Suprapubic skin (tissue), 4 donors: ENCODE measurements around the gene MEGF9. TPM values are rescaled to one million over a fixed set of nuclear protein-coding genes. Genes with fewer than 3 reads are reported as not detected.

Source experiments
- DNase-seq, 2 donors: peaks; one replicate each; pipeline ENCODE4 v3.0.0-alpha.2; 2019; ENCODE audit warnings: low spot score in 2 of 2
- H3K27ac ChIP-seq: fragments of 200-600 bp; sonication (generic); one replicate; pipeline ENCODE4 v1.5.1; 2019
- H3K27me3 ChIP-seq: fragments of 200-600 bp; sonication (generic); one replicate; pipeline ENCODE4 v1.5.1; 2019
- H3K36me3 ChIP-seq: fragments of 200-600 bp; sonication (generic); one replicate; pipeline ENCODE4 v1.5.1; 2019
- H3K4me1 ChIP-seq: fragments of 200-600 bp; sonication (generic); one replicate; pipeline ENCODE4 v1.5.1; 2019
- H3K4me3 ChIP-seq: fragments of 200-600 bp; sonication (generic); one replicate; pipeline ENCODE4 v1.5.1; 2019; ENCODE audit warnings: mild to moderate bottlenecking
- H3K9me3 ChIP-seq: fragments of 200-600 bp; sonication (generic); one replicate; pipeline ENCODE4 v1.5.1; 2019
- CTCF ChIP-seq, 2 donors: fragments of 200-600 bp in 1 of 2; fragments of 450-650 bp in 1 of 2; sonication (generic) in 1 of 2; IDR thresholded peaks; one replicate each; pipeline ENCODE4 v1.5.1; 2016 to 2019; ENCODE audit warnings: antibody characterized with exemption in 2 of 2, mild to moderate bottlenecking in 1 of 2, moderate library complexity in 1 of 2
- EP300 ChIP-seq: sonication (generic); formaldehyde crosslinking; IDR thresholded peaks from one replicate; pipeline ENCODE4 v1.6.1; 2017; ENCODE audit warnings: antibody characterized with exemption
- POLR2A ChIP-seq, 2 donors: fragments of 450-650 bp; IDR thresholded peaks; one replicate each; pipeline ENCODE4 v1.6.1; 2017; ENCODE audit warnings: antibody characterized with exemption in 2 of 2, mild to moderate bottlenecking in 2 of 2, moderate library complexity in 2 of 2
- POLR2AphosphoS5 ChIP-seq, 3 donors: sonication (generic); formaldehyde crosslinking; IDR thresholded peaks; one replicate each; pipeline ENCODE4 v1.6.1; 2017; ENCODE audit warnings: antibody characterized with exemption in 3 of 3
- WGBS: methylation state at CpG from one replicate; pipeline ENCODE4 v1.1.5; 2018; 5-methylcytosine and 5-hydroxymethylcytosine counted together
- total RNA-seq, 4 donors: library from RNA; depleted of rRNA; stranded (reverse); fragments of >200 nt; gene quantifications; one replicate each; pipeline ENCODE4 v1.1.0, GENCODE V29; 2016

The MEGF9 gene
- total RNA-seq, 4 donors from 2014 or later, result 33.6 to 58.1 (median 46.0) TPM

- Histone ChIP-seq H3K27me3 (no peaks in the 10 kb centered on the region), H3K4me1 (no peaks in the 10 kb centered on the region), H3K9me3 (no peaks in the 10 kb centered on the region), H3K4me3 (no peak overlapping the region), H3K36me3 (no peaks in the 10 kb centered on the region), H3K27ac (no peak overlapping the region)
- TF ChIP-seq CTCF (IDR thresholded peaks at IDR 0.05) (no peak), EP300 (no peak), POLR2A (IDR thresholded peaks at IDR 0.05) (no peak), POLR2AphosphoS5 (IDR thresholded peaks at IDR 0.05) (no peak)
- DNase-seq, result no peak
- WGBS, result 91% methylated on average over 6 of the region's 6 CpGs
These were observed 31.0 kb upstream of the MEGF9 start for GRCh38 chr9:120745278-120745677.

DNA sequence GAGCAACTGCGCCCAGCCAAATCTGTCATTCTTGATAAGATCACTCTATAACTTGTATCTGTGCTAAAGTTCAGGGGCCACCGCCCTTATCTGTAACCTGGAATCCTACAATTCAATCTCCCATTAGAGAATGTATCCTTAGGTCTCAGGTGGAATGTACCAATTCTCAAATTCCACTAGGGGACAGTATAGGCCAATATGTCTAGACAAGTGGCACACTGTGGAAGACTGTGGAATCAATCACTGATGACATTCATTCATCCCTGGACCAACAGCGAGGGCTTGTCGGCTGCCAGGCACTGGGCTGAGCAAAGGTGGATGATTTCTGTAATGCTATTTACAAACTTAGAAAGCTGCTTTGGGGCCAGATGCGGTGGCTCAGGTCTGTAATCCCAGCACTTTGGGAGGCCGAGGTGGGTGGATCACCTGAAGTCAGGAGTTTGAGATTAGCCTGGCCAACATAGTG is 28.7 kb upstream of the MEGF9 start:
- H3K4me3 ChIP-seq, result no peak overlapping the region
- no peaks in the 10 kb centered on the region for H3K4me1 ChIP-seq
- no peak overlapping the region for H3K27ac ChIP-seq
- DNase-seq, result no peak
- H3K36me3 ChIP-seq, result no peaks in the 10 kb centered on the region
- no peaks in the 10 kb centered on the region for H3K27me3 ChIP-seq
- WGBS, result 77% methylated on average over 6 of the region's 6 CpGs
- no peak for TF ChIP-seq POLR2AphosphoS5 (IDR thresholded peaks at IDR 0.05)
- TF ChIP-seq CTCF (IDR thresholded peaks at IDR 0.05), result peak in 1 of 2 donors; percentile 24
- H3K9me3 ChIP-seq, result no peaks in the 10 kb centered on the region

- no peaks in the 10 kb centered on the region for H3K9me3 ChIP-seq
- 95% methylated on average over 1 of the region's 1 CpG for WGBS
- TF ChIP-seq POLR2AphosphoS5 (IDR thresholded peaks at IDR 0.05), result no peak
- no peak for TF ChIP-seq CTCF (IDR thresholded peaks at IDR 0.05)
- no peak for TF ChIP-seq POLR2A (IDR thresholded peaks at IDR 0.05)
- TF ChIP-seq EP300, result no peak
- H3K27ac ChIP-seq, result no peak overlapping the region
- DNase-seq, result no peak
- H3K4me3 ChIP-seq, result no peak overlapping the region
- H3K4me1 ChIP-seq, result no peaks in the 10 kb centered on the region
- H3K36me3 ChIP-seq, result no peaks in the 10 kb centered on the region
- no peaks in the 10 kb centered on the region for H3K27me3 ChIP-seq
These were observed 27.4 kb upstream of the MEGF9 start for GRCh38 chr9:120741701-120742100.

DNA sequence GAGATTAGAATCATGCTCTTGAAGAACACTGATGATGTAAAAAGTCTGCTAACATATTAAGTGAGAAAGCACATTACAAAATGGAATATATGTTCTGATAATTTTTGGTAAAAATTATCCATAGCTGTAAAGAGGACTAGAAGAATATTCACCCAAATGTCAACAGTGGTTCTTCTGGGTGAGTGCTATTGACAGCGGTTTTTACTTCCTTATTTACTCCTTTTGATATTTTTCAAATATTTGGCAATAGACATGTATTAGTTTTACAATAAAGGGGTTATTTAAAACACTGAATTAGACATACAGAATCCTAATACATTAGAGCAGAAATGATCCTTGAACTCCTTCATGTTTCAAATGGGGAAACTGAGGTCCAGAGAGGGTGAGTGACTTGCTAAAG is 26.9 kb upstream of the MEGF9 start:
- H3K9me3 ChIP-seq, result no peaks in the 10 kb centered on the region
- H3K27ac ChIP-seq, result no peak overlapping the region
- WGBS, result 75% methylated on average over 1 of the region's 1 CpG
- TF ChIP-seq CTCF (IDR thresholded peaks at IDR 0.05) (no peak), POLR2AphosphoS5 (IDR thresholded peaks at IDR 0.05) (no peak), POLR2A (IDR thresholded peaks at IDR 0.05) (no peak), EP300 (no peak)
- H3K36me3 ChIP-seq, result no peaks in the 10 kb centered on the region
- no peaks in the 10 kb centered on the region for H3K4me1 ChIP-seq
- H3K27me3 ChIP-seq, result no peaks in the 10 kb centered on the region
- DNase-seq, result no peak
- H3K4me3 ChIP-seq, result no peak overlapping the region

DNA sequence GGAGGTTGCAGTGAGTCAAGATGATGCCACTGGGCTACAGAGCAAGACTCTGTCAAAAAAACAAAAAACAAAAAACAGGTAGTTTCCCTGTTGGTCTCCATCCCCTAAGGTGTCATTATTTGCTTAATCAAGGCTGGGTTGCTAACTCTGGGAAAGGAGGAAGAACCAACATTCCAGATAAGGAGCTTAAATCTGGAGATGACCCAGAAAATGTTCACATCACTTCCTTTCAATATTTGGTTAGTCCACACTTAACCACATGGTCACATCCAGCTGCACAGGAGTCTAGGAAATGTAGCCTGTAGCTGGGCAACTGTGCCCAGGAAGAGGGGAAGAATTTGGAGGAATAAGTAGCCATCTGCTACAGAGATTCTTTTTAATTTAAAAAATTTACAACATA is 25.9 kb upstream of the MEGF9 start:
- DNase-seq, result no peak
- H3K4me1 ChIP-seq, result peaks cover under 1% of the 10 kb centered on the region
- no peaks in the 10 kb centered on the region for H3K27me3 ChIP-seq
- H3K4me3 ChIP-seq, result no peak overlapping the region
- no peaks in the 10 kb centered on the region for H3K36me3 ChIP-seq
- no peaks in the 10 kb centered on the region for H3K9me3 ChIP-seq
- H3K27ac ChIP-seq, result no peak overlapping the region
- TF ChIP-seq POLR2A (IDR thresholded peaks at IDR 0.05), result no peak
- no peak for TF ChIP-seq EP300
- no peak for TF ChIP-seq POLR2AphosphoS5 (IDR thresholded peaks at IDR 0.05)
- no peak for TF ChIP-seq CTCF (IDR thresholded peaks at IDR 0.05)
